NCI-H2171 treated with DMSO at 0.1 percent for 48 hours (cell line): ENCODE measurements around the gene PCCA.
A peak's percentile ranks its signal among the peaks of the same experiment; 100 is the strongest.
"Not testable (repeated sequence)": the region's sequence is repeated elsewhere in the genome, so short reads cannot be mapped to it uniquely, and the experiment has no call there.

Source experiments
- DNase-seq: peaks from one replicate; lab custom pipeline; 2025; lab: John Stamatoyannopoulos, UW

Gene PCCA

GRCh38 chr13:100244431-100244830, 155.5 kb downstream of the PCCA start:
- no peak for DNase-seq

- no peak for DNase-seq
Observed at GRCh38 chr13:100245104-100245503, 156.2 kb downstream of the PCCA start.

- DNase-seq, result no peak
Observed at GRCh38 chr13:100247937-100248336, 159.0 kb downstream of the PCCA start.

GRCh38 chr13:100254002-100254401, 165.1 kb downstream of the PCCA start:
- DNase-seq, result no peak

- no peak for DNase-seq
Observed at GRCh38 chr13:100262404-100262803, 173.5 kb downstream of the PCCA start.

- DNase-seq, result no peak
Observed at GRCh38 chr13:100266026-100266425, 177.1 kb downstream of the PCCA start.

GRCh38 chr13:100269837-100270236, 180.9 kb downstream of the PCCA start:
- no peak for DNase-seq

- DNase-seq, result no peak
Observed at GRCh38 chr13:100273138-100273537, 184.2 kb downstream of the PCCA start.

GRCh38 chr13:100273552-100273951, 184.7 kb downstream of the PCCA start:
- DNase-seq, result no peak

GRCh38 chr13:100274942-100275506, 186.1 kb downstream of the PCCA start:
- no peak for DNase-seq

- DNase-seq, result no peak
Observed at GRCh38 chr13:100275746-100276145, 186.9 kb downstream of the PCCA start.

- DNase-seq, result no peak
Observed at GRCh38 chr13:100280681-100281080, 191.8 kb downstream of the PCCA start.

GRCh38 chr13:100282306-100282705, 193.4 kb downstream of the PCCA start:
- DNase-seq, result not testable (repeated sequence)

- DNase-seq, result no peak
Observed at GRCh38 chr13:100290165-100290801, 201.4 kb downstream of the PCCA start.

- DNase-seq, result peak; percentile 12
Observed at GRCh38 chr13:100291624-100292023, 202.7 kb downstream of the PCCA start.

GRCh38 chr13:100297413-100297812, 208.5 kb downstream of the PCCA start:
- no peak for DNase-seq

GRCh38 chr13:100298116-100298681, 209.3 kb downstream of the PCCA start:
- DNase-seq, result peak; percentile 45

- no peak for DNase-seq
Observed at GRCh38 chr13:100298691-100299090, 209.8 kb downstream of the PCCA start.

GRCh38 chr13:100300243-100300642, 211.3 kb downstream of the PCCA start:
- DNase-seq, result peak; percentile 66

GRCh38 chr13:100300708-100301107, 211.8 kb downstream of the PCCA start:
- DNase-seq, result peak; percentile 97

- peak; percentile 88 for DNase-seq
Observed at GRCh38 chr13:100301418-100301817, 212.5 kb downstream of the PCCA start.

- no peak for DNase-seq
Observed at GRCh38 chr13:100302391-100302790, 213.5 kb downstream of the PCCA start.

- no peak for DNase-seq
Observed at GRCh38 chr13:100304229-100304628, 215.3 kb downstream of the PCCA start.

GRCh38 chr13:100305398-100305797, 216.5 kb downstream of the PCCA start:
- no peak for DNase-seq
